ENCODE data around the gene ZNF423.

The ZNF423 gene

GRCh38 chr16:49687476-49688002 lies 168.4 kb downstream of the ZNF423 start:
- TF ChIP-seq SIN3A (IDR thresholded peaks at IDR 0.05; ENCODE audit: borderline replicate concordance, insufficient read depth, low read length) (no peak), REST (IDR thresholded peaks at IDR 0.05; ENCODE audit: insufficient read depth in 1 of 2, low read depth in 2 of 2, low read length in 2 of 2) (no peak)

- TF ChIP-seq TAF1 (IDR thresholded peaks at IDR 0.05; ENCODE audit: borderline replicate concordance, insufficient read depth, low read length) (no peak), POLR2AphosphoS5 (IDR thresholded peaks at IDR 0.05; ENCODE audit: low read depth, low read length) (no peak), FOXP2 (optimal IDR thresholded peaks at IDR 0.05; ENCODE audit: borderline replicate concordance, extremely low read depth, extremely low read length, insufficient read depth) (no peak)
Measured at GRCh38 chr16:49684696-49685095, 171.2 kb downstream of the ZNF423 start.

GRCh38 chr16:49682577-49683165 lies 173.2 kb downstream of the ZNF423 start:
- no peak for TF ChIP-seq POLR2AphosphoS5 (IDR thresholded peaks at IDR 0.05; ENCODE audit: low read depth, low read length)
- no peak for TF ChIP-seq REST (IDR thresholded peaks at IDR 0.05; ENCODE audit: insufficient read depth in 1 of 2, low read depth in 2 of 2, low read length in 2 of 2)
- no peak for TF ChIP-seq TAF1 (IDR thresholded peaks at IDR 0.05; ENCODE audit: borderline replicate concordance, insufficient read depth, low read length)
- TF ChIP-seq FOXP2 (optimal IDR thresholded peaks at IDR 0.05; ENCODE audit: borderline replicate concordance, extremely low read depth, extremely low read length, insufficient read depth) = no peak
- no peak for TF ChIP-seq SIN3A (IDR thresholded peaks at IDR 0.05; ENCODE audit: borderline replicate concordance, insufficient read depth, low read length)

- no peak for TF ChIP-seq POLR2AphosphoS5 (IDR thresholded peaks at IDR 0.05; ENCODE audit: low read depth, low read length)
- TF ChIP-seq FOXP2 (optimal IDR thresholded peaks at IDR 0.05; ENCODE audit: borderline replicate concordance, extremely low read depth, extremely low read length, insufficient read depth) = no peak
- TF ChIP-seq SIN3A (IDR thresholded peaks at IDR 0.05; ENCODE audit: borderline replicate concordance, insufficient read depth, low read length) = no peak
- no peak for TF ChIP-seq REST (IDR thresholded peaks at IDR 0.05; ENCODE audit: insufficient read depth in 1 of 2, low read depth in 2 of 2, low read length in 2 of 2)
- TF ChIP-seq TAF1 (IDR thresholded peaks at IDR 0.05; ENCODE audit: borderline replicate concordance, insufficient read depth, low read length) = no peak
Measured at GRCh38 chr16:49681217-49681883, 174.6 kb downstream of the ZNF423 start.

- TF ChIP-seq TAF1 (IDR thresholded peaks at IDR 0.05; ENCODE audit: borderline replicate concordance, insufficient read depth, low read length) (no peak), REST (IDR thresholded peaks at IDR 0.05; ENCODE audit: insufficient read depth in 1 of 2, low read depth in 2 of 2, low read length in 2 of 2) (no peak)
Measured at GRCh38 chr16:49679095-49679494, 176.8 kb downstream of the ZNF423 start.

Measured in PFSK-1 (cell line).